ENCODE data around the gene EPHB2.

DNA sequence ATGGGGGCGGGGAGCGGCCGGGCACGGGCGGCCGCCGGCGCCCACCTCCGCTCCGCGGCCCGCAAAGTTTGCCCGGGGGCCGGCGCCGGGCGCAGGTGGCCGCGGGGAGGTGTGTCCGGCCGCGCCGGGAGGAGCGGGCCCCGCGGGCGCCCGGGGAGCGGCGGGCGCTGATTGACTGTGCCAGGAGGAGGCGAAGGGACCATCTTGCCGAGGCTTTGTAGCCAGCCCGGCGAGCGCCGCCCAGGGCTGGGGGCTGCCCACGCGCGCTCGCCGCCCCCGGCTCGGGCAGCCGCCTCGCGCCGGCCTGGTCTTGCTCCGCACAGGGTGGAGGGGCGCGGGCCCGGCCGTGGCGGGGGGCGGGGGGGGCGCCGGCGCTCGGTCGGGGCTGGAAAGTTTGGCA is 432 bp downstream of the EPHB2 start:
- TF ChIP-seq, protein P1, sequence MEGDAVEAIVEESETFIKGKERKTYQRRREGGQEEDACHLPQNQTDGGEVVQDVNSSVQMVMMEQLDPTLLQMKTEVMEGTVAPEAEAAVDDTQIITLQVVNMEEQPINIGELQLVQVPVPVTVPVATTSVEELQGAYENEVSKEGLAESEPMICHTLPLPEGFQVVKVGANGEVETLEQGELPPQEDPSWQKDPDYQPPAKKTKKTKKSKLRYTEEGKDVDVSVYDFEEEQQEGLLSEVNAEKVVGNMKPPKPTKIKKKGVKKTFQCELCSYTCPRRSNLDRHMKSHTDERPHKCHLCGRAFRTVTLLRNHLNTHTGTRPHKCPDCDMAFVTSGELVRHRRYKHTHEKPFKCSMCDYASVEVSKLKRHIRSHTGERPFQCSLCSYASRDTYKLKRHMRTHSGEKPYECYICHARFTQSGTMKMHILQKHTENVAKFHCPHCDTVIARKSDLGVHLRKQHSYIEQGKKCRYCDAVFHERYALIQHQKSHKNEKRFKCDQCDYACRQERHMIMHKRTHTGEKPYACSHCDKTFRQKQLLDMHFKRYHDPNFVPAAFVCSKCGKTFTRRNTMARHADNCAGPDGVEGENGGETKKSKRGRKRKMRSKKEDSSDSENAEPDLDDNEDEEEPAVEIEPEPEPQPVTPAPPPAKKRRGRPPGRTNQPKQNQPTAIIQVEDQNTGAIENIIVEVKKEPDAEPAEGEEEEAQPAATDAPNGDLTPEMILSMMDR (IDR thresholded peaks at IDR 0.05): no peak
- TF ChIP-seq POLR2A (IDR thresholded peaks at IDR 0.05): no peak
